Measurements from ENCODE around the gene APBB2. TPM values are rescaled to one million over a fixed set of nuclear protein-coding genes. Genes with fewer than 3 reads are reported as not detected.

APBB2 gene
- polyA plus RNA-seq, 3 donors = 0.15 to 0.33 TPM; not detected in 1

DNA sequence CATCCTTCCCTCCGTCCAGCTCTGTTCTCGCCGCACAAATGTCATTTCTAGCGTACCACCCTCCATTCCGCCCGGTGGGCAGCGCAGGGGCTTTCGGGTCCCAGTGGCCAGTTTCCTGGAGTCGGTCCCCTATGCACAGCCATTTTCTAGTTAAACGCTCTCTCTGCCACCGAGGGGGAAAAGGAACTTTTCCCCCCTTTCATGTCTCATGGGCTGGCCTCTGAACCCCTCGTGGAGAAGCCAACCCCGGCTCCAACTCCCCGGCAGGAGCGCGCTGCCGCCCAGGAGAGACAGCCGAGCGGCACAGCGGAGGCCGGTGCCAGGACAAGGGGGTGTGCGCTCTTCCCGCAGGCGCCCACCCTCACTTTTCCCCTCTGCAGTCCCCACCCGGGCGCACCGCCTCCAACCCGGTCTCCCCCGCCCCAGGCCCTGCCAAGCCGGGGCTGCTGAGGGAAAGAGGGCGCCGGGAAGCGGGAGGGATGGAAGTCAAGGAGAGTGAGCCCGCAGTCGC, 662 bp downstream of the APBB2 start:
- Histone ChIP-seq H3K36me3 (replicated peaks in 1 of 2; ENCODE audit: control insufficient read depth in 1 of 2, insufficient read depth in 2 of 2, low read length in 2 of 2) (no peaks in the 10 kb centered on the region), H3K9me3 (replicated peaks in 1 of 2; ENCODE audit: control insufficient read depth in 1 of 2, insufficient read depth in 1 of 2, low read length in 2 of 2) (peaks cover 0 to 12% of the 10 kb centered on the region in 2 donors), H3K4me2 (replicated peaks; ENCODE audit: extremely low read depth, low read length, poor library complexity, severe bottlenecking) (peak overlapping the region; percentile 93), H2AFZ (ENCODE audit: insufficient read depth, low read depth, low read length, poor library complexity, severe bottlenecking) (peak overlapping the region; percentile 85), H3K27ac (ENCODE audit: low read depth in 1 of 2, low read length in 2 of 2) (no peak overlapping the region), H3K4me1 (ENCODE audit: control insufficient read depth in 1 of 2, insufficient read depth in 2 of 2, low read length in 2 of 2) (peaks cover 25 to 27% of the 10 kb centered on the region in 2 donors), H4K20me1 (ENCODE audit: insufficient read depth, low read length) (no peaks in the 10 kb centered on the region), H3K9ac (ENCODE audit: insufficient read depth, low read length, poor library complexity, severe bottlenecking) (peak overlapping the region; percentile 53), H3K79me2 (ENCODE audit: insufficient read depth, low read length) (no peaks in the 10 kb centered on the region), H3K4me3 (replicated peaks in 1 of 3; ENCODE audit: low read depth in 2 of 3, low read length in 3 of 3) (peak overlapping the region; percentile 12 to 78 (median 70)), H3K27me3 (ENCODE audit: control insufficient read depth in 2 of 2, insufficient read depth in 2 of 2, low read length in 2 of 2) (peaks cover 49 to 52% of the 10 kb centered on the region in 2 donors)
- Mint-ChIP-seq H3K4me1 (peaks cover 32% of the 10 kb centered on the region), H3K4me3 (peak overlapping the region; percentile 94), H3K27ac (peak overlapping the region in 3 of 7 donors; percentile 8 to 78 (median 67)), H3K36me3 (peaks cover 0 to 10% of the 10 kb centered on the region in 2 donors), H3K9me3 (peaks cover 0 to 10% (median 5%) of the 10 kb centered on the region in 7 donors), H3K27me3 (ENCODE audit: low read depth in 3 of 3) (peaks cover 61 to 73% (median 66%) of the 10 kb centered on the region in 3 donors)
- no peak for DNase-seq
- under 1% methylated on average over 24 of the region's 35 CpGs for WGBS (ENCODE audit: insufficient coverage)
- TF ChIP-seq, protein P1, sequence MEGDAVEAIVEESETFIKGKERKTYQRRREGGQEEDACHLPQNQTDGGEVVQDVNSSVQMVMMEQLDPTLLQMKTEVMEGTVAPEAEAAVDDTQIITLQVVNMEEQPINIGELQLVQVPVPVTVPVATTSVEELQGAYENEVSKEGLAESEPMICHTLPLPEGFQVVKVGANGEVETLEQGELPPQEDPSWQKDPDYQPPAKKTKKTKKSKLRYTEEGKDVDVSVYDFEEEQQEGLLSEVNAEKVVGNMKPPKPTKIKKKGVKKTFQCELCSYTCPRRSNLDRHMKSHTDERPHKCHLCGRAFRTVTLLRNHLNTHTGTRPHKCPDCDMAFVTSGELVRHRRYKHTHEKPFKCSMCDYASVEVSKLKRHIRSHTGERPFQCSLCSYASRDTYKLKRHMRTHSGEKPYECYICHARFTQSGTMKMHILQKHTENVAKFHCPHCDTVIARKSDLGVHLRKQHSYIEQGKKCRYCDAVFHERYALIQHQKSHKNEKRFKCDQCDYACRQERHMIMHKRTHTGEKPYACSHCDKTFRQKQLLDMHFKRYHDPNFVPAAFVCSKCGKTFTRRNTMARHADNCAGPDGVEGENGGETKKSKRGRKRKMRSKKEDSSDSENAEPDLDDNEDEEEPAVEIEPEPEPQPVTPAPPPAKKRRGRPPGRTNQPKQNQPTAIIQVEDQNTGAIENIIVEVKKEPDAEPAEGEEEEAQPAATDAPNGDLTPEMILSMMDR (IDR thresholded peaks at IDR 0.05) = no peak
- intact Hi-C loops (cut with micrococcal nuclease) = loop anchor here (5.0 to 10.0 kb wide), 3 partner anchors 236 to 289 kb away; no protein-coding TSS in a partner anchor

DNA sequence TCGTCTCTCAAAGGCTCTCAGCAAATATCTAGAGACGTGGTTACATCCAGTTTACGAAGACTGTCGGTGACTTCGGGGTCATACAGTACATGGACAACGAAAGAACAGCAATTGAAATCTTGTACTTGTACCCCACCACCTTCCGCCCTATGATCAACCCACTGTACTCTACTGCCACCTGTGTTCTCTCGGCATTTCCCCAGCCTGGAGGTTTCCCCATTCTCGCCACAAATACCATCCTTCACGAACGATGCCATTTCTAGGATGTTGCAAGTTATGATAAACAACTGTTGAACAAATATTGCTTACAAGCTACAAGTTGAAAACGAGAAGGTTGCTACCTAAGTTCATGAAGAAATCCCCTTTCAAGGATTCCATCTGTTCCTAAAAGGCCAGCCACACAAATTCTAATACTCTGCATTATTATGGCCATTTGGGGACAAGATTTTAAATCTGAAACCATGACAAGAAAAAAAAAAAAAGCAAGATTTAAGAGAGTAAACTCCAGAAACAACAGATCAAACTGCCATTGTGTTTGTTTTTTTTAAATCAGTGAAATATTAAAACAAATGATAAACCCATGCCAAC, 1.6 kb downstream of the APBB2 start:
- Histone ChIP-seq H3K9me3 (replicated peaks in 1 of 2; ENCODE audit: control insufficient read depth in 1 of 2, insufficient read depth in 1 of 2, low read length in 2 of 2) (peaks cover 0 to 12% of the 10 kb centered on the region in 2 donors), H2AFZ (ENCODE audit: insufficient read depth, low read depth, low read length, poor library complexity, severe bottlenecking) (no peak overlapping the region), H4K20me1 (ENCODE audit: insufficient read depth, low read length) (no peaks in the 10 kb centered on the region), H3K4me3 (replicated peaks in 1 of 3; ENCODE audit: low read depth in 2 of 3, low read length in 3 of 3) (no peak overlapping the region), H3K36me3 (replicated peaks in 1 of 2; ENCODE audit: control insufficient read depth in 1 of 2, insufficient read depth in 2 of 2, low read length in 2 of 2) (no peaks in the 10 kb centered on the region), H3K27me3 (ENCODE audit: control insufficient read depth in 2 of 2, insufficient read depth in 2 of 2, low read length in 2 of 2) (peaks cover 49% of the 10 kb centered on the region in 2 donors), H3K79me2 (ENCODE audit: insufficient read depth, low read length) (no peaks in the 10 kb centered on the region), H3K4me1 (ENCODE audit: control insufficient read depth in 1 of 2, insufficient read depth in 2 of 2, low read length in 2 of 2) (peaks cover 25 to 27% of the 10 kb centered on the region in 2 donors), H3K9ac (ENCODE audit: insufficient read depth, low read length, poor library complexity, severe bottlenecking) (no peak overlapping the region), H3K4me2 (replicated peaks; ENCODE audit: extremely low read depth, low read length, poor library complexity, severe bottlenecking) (no peak overlapping the region), H3K27ac (ENCODE audit: low read depth in 1 of 2, low read length in 2 of 2) (no peak overlapping the region)
- Mint-ChIP-seq H3K4me3 (peak overlapping the region; percentile 94), H3K4me1 (peaks cover 32% of the 10 kb centered on the region), H3K27me3 (ENCODE audit: low read depth in 3 of 3) (peaks cover 58 to 70% (median 64%) of the 10 kb centered on the region in 3 donors), H3K27ac (no peak overlapping the region), H3K9me3 (peaks cover 0 to 10% (median 5%) of the 10 kb centered on the region in 7 donors), H3K36me3 (peaks cover 0 to 10% of the 10 kb centered on the region in 2 donors)
- intact Hi-C loops (cut with micrococcal nuclease) = loop anchor here (5.0 to 10.0 kb wide), 3 partner anchors 235 to 288 kb away; no protein-coding TSS in a partner anchor
- peak in 1 of 3 donors; percentile 28 for DNase-seq
- TF ChIP-seq, protein P1 (IDR thresholded peaks at IDR 0.05) = peak; percentile 38
- WGBS (ENCODE audit: insufficient coverage) = 26% methylated on average over 10 of the region's 12 CpGs
